HepG2 (cell line): ENCODE data around the gene CNTN5. TPM values are rescaled to one million over a fixed set of nuclear protein-coding genes. Genes with fewer than 3 reads are reported as not detected.

ENCODE experiments used
- DMTF1 ChIP-seq: sonication (generic); formaldehyde crosslinking; IDR thresholded peaks from 2 replicates; pipeline ENCODE4 v1.4.0; 2020; ENCODE audit warnings: mild to moderate bottlenecking, missing genetic modification reagents
- HNF4A ChIP-seq: sonication (generic); formaldehyde crosslinking; IDR thresholded peaks from 2 replicates; pipeline ENCODE4 v1.4.0; 2020; ENCODE audit warnings: missing genetic modification reagents
- NFKB2 ChIP-seq: sonication (generic); formaldehyde crosslinking; IDR thresholded peaks from 2 replicates; pipeline ENCODE4 v1.4.0; 2020; ENCODE audit warnings: missing genetic modification reagents, borderline replicate concordance
- RBM22 ChIP-seq: fragments of 200-400 bp; formaldehyde crosslinking; optimal IDR thresholded peaks from 2 replicates; pipeline ENCODE3; 2017; ENCODE audit warnings: mild to moderate bottlenecking, low read length, moderate library complexity
- RERE ChIP-seq: IDR thresholded peaks from 2 replicates; pipeline ENCODE4 v1.6.1; 2016; ENCODE audit warnings: low read depth, missing genetic modification reagents, missing compliant biosample characterization
- SNRNP70 ChIP-seq: fragments of 200-400 bp; formaldehyde crosslinking; IDR thresholded peaks from 2 replicates; pipeline ENCODE4 v1.6.1; 2017; ENCODE audit warnings: mild to moderate bottlenecking, low read depth, low read length, moderate library complexity
- TOE1 ChIP-seq: sonication (generic); formaldehyde crosslinking; IDR thresholded peaks from 2 replicates; pipeline ENCODE4 v1.4.0; 2020; ENCODE audit warnings: mild to moderate bottlenecking, missing genetic modification reagents
- ZBTB44 ChIP-seq: sonication (generic); formaldehyde crosslinking; IDR thresholded peaks from 2 replicates; pipeline ENCODE4 v1.4.0; 2020; ENCODE audit warnings: missing genetic modification reagents
- ZNF276 ChIP-seq: sonication (generic); formaldehyde crosslinking; IDR thresholded peaks from 2 replicates; pipeline ENCODE4 v1.4.0; 2020; ENCODE audit warnings: mild to moderate bottlenecking, low read depth, missing genetic modification reagents
- ZNF343 ChIP-seq: sonication (generic); formaldehyde crosslinking; IDR thresholded peaks from 2 replicates; pipeline ENCODE4 v1.4.0; 2020; ENCODE audit warnings: mild to moderate bottlenecking, missing genetic modification reagents
- ZNF362 ChIP-seq: sonication (generic); formaldehyde crosslinking; IDR thresholded peaks from 2 replicates; pipeline ENCODE4 v1.4.0; 2020; ENCODE audit warnings: missing genetic modification reagents, mild to moderate bottlenecking, borderline replicate concordance
- ZNF383 ChIP-seq: sonication (generic); formaldehyde crosslinking; IDR thresholded peaks from 2 replicates; pipeline ENCODE4 v1.4.0; 2020; ENCODE audit warnings: missing genetic modification reagents, mild to moderate bottlenecking, borderline replicate concordance
- ZNF550 ChIP-seq: sonication (generic); formaldehyde crosslinking; IDR thresholded peaks from 2 replicates; pipeline ENCODE4 v1.4.0; 2020; ENCODE audit warnings: mild to moderate bottlenecking, missing genetic modification reagents, borderline replicate concordance
- ZNF556 ChIP-seq: sonication (generic); formaldehyde crosslinking; IDR thresholded peaks from 2 replicates; pipeline ENCODE4 v1.4.0; 2020; ENCODE audit warnings: mild to moderate bottlenecking, missing genetic modification reagents, borderline replicate concordance
- ZNF558 ChIP-seq: sonication (generic); formaldehyde crosslinking; IDR thresholded peaks from 2 replicates; pipeline ENCODE4 v1.9.0; 2022; ENCODE audit warnings: mild to moderate bottlenecking, missing genetic modification reagents, borderline replicate concordance
- ZNF562 ChIP-seq: sonication (generic); formaldehyde crosslinking; IDR thresholded peaks from 2 replicates; pipeline ENCODE4 v1.8.0; 2022; ENCODE audit warnings: missing genetic modification reagents, borderline replicate concordance
- ZNF678 ChIP-seq: sonication (generic); formaldehyde crosslinking; IDR thresholded peaks from 2 replicates; pipeline ENCODE4 v1.4.0; 2020; ENCODE audit warnings: mild to moderate bottlenecking, missing genetic modification reagents
- ZNF724P ChIP-seq: sonication (generic); formaldehyde crosslinking; IDR thresholded peaks from 2 replicates; pipeline ENCODE4 v1.8.0; 2022; ENCODE audit warnings: missing genetic modification reagents, borderline replicate concordance
- polyA plus RNA-seq, 8 experiments: library from polyadenylated mRNA; depleted of rRNA in 3 of 8; stranded (reverse) in 7 of 8; unstranded in 1 of 8; fragments of >200 nt; fragmentation: Illumina TruSeq in 4 of 8; extraction: Trizol in 4 of 8; gene quantifications; 2 replicates each; pipeline versions ENCODE4 v1.2.1 to v1.2.3, GENCODE V29; 2011 to 2016; ENCODE audit warnings: low read depth in 4 of 8, missing spikeins in 1 of 8, mixed read lengths in 1 of 8; ENCODE audit not compliant: insufficient read depth in 1 of 8
- total RNA-seq, 5 experiments: library from RNA; depleted of rRNA; stranded (reverse); fragments of >200 nt; fragmentation: Illumina TruSeq; extraction: Trizol; gene quantifications; 2 replicates each; pipeline ENCODE4 v1.2.3, GENCODE V29; 2016; ENCODE audit warnings: low read depth in 1 of 5

The CNTN5 gene
- total and polyA plus RNA-seq, 2 of the 13 experiments (the other 11 are each of a cell fraction or from before 2014, with no cell fraction given): not detected

GRCh38 chr11:99257131-99257530, 236.4 kb downstream of the CNTN5 start (continued):
- TF ChIP-seq ZNF343 (CRISPR knock-in tag): no peak
- no peak for TF ChIP-seq RERE (CRISPR knock-in tag)
- TF ChIP-seq RBM22: no peak
- TF ChIP-seq ZNF383 (CRISPR knock-in tag): no peak
- no peak for TF ChIP-seq ZNF362
- TF ChIP-seq NFKB2 (CRISPR knock-in tag): no peak
- TF ChIP-seq ZBTB44: no peak
- TF ChIP-seq ZNF724P (CRISPR knock-in tag): no peak
- no peak for TF ChIP-seq DMTF1 (CRISPR knock-in tag)
- TF ChIP-seq ZNF678 (CRISPR knock-in tag): no peak
- TF ChIP-seq SNRNP70: no peak
- TF ChIP-seq ZNF562: no peak
- TF ChIP-seq TOE1 (CRISPR knock-in tag): no peak
- TF ChIP-seq ZNF556: no peak
- peak; percentile 74 for TF ChIP-seq HNF4A (CRISPR knock-in tag)
- no peak for TF ChIP-seq ZNF558 (CRISPR knock-in tag)
- TF ChIP-seq ZNF276 (CRISPR knock-in tag): no peak
- no peak for TF ChIP-seq ZNF550
